IMR-90 (cell line): ENCODE results near the gene ZNF292. TPM values are rescaled to one million over a fixed set of nuclear protein-coding genes. Genes with fewer than 3 reads are reported as not detected.

Source experiments
- ATAC-seq: fragments of 200-7000 bp; cut with Tn5 transposase; 2 replicates; pipeline ENCODE4 v1.9.1; 2020; ENCODE audit warnings: low read depth, mild to moderate bottlenecking, moderate library complexity
- BruUV-seq: library from RNA; stranded (reverse); fragments of 400-500 nt; replicated peaks from 2 replicates; lab custom pipeline; 2021; lab: Mats Ljungman, UMichigan
- CTCF ChIA-PET: fragments of 300-600 bp; formaldehyde crosslinking; extraction: SDS; loops from one replicate; lab custom pipeline; 2021; ENCODE audit warnings: antibody characterized with exemption; lab: Yijun Ruan, JAX
- POLR2A ChIA-PET: fragments of 300-600 bp; sonication (Branson Sonifier 250); formaldehyde crosslinking; loops from one replicate; lab custom pipeline; 2022; ENCODE audit warnings: antibody characterized with exemption; ENCODE audit not compliant: unreplicated experiment; lab: Charles Lee
- DNase-seq: peaks from one replicate; pipeline ENCODE4 v3.0.0; 2013
- H2AFZ ChIP-seq: replicated peaks from 2 replicates; pipeline ENCODE3; 2013; ENCODE audit warnings: low read length, mild to moderate bottlenecking; ENCODE audit not compliant: poor library complexity
- H2AK5ac ChIP-seq: 2 replicates; pipeline ENCODE4 v1.6.1; 2013; ENCODE audit warnings: low read depth, low read length, inconsistent platforms
- H2AK9ac ChIP-seq: replicated peaks from 2 replicates; pipeline ENCODE3; 2013; ENCODE audit warnings: mild to moderate bottlenecking, low read depth, low read length, moderate library complexity; ENCODE audit not compliant: poor library complexity
- H2BK120ac ChIP-seq: 2 replicates; pipeline ENCODE4 v1.6.1; 2013; ENCODE audit warnings: low read depth, low read length, inconsistent platforms
- H2BK15ac ChIP-seq: 3 replicates; pipeline ENCODE4 v1.6.1; 2013; ENCODE audit warnings: low read depth, low read length, inconsistent platforms
- H2BK20ac ChIP-seq: 2 replicates; pipeline ENCODE4 v1.6.1; 2013; ENCODE audit warnings: low read depth, mild to moderate bottlenecking, inconsistent platforms, low read length, moderate library complexity
- H2BK5ac ChIP-seq: 2 replicates; pipeline ENCODE4 v1.6.1; 2013; ENCODE audit warnings: mild to moderate bottlenecking, low read depth, low read length, inconsistent platforms; ENCODE audit not compliant: poor library complexity, severe bottlenecking
- H3K14ac ChIP-seq: replicated peaks from 2 replicates; pipeline ENCODE4 v1.6.1; 2013; ENCODE audit warnings: low read depth, low read length, inconsistent platforms
- H3K18ac ChIP-seq: 2 replicates; pipeline ENCODE4 v1.6.1; 2013; ENCODE audit warnings: low read depth, low read length, control low read depth
- H3K23ac ChIP-seq: 2 replicates; pipeline ENCODE4 v1.6.1; 2013; ENCODE audit warnings: low read depth, low read length, inconsistent platforms
- H3K27ac ChIP-seq: 2 replicates; pipeline ENCODE4 v1.5.1; 2013; ENCODE audit warnings: mild to moderate bottlenecking, control low read depth, low read length; ENCODE audit not compliant: insufficient read depth
- H3K27me3 ChIP-seq: 2 replicates; pipeline ENCODE4 v1.6.1; 2013; ENCODE audit warnings: low read length; ENCODE audit not compliant: control insufficient read depth, insufficient read depth
- H3K36me3 ChIP-seq: 2 replicates; pipeline ENCODE4 v1.6.1; 2013; ENCODE audit warnings: low read length, mixed read lengths; ENCODE audit not compliant: control insufficient read depth, insufficient read depth
- H3K4ac ChIP-seq: 2 replicates; pipeline ENCODE4 v1.6.1; 2013; ENCODE audit warnings: low read depth, low read length, inconsistent platforms
- H3K4me1 ChIP-seq: 2 replicates; pipeline ENCODE4 v1.6.1; 2013; ENCODE audit warnings: low read length, mixed read lengths; ENCODE audit not compliant: control insufficient read depth, insufficient read depth
- H3K4me2 ChIP-seq: 2 replicates; pipeline ENCODE4 v1.6.1; 2013; ENCODE audit warnings: low read depth, mild to moderate bottlenecking, control low read depth, low read length, moderate library complexity
- H3K4me3 ChIP-seq: 2 replicates; pipeline ENCODE4 v1.5.1; 2013; ENCODE audit warnings: low read depth, mild to moderate bottlenecking, control low read depth, low read length, moderate library complexity; ENCODE audit not compliant: insufficient read depth
- H3K56ac ChIP-seq: 2 replicates; pipeline ENCODE4 v1.6.1; 2013; ENCODE audit warnings: low read length, inconsistent platforms; ENCODE audit not compliant: insufficient read depth; ENCODE audit errors: extremely low read depth
- H3K79me1 ChIP-seq, 2 experiments: 2 replicates each; pipeline ENCODE4 v1.6.1; 2013; ENCODE audit warnings: low read length in 2 of 2, inconsistent platforms in 1 of 2, low read depth in 1 of 2
- H3K9ac ChIP-seq: 2 replicates; pipeline ENCODE4 v1.6.1; 2013; ENCODE audit warnings: low read depth, low read length, control low read depth
- H3K9me1 ChIP-seq: 2 replicates; pipeline ENCODE4 v1.6.1; 2013; ENCODE audit warnings: low read length, inconsistent platforms; ENCODE audit not compliant: insufficient read depth
- H3K9me3 ChIP-seq: 2 replicates; pipeline ENCODE4 v1.6.1; 2013; ENCODE audit warnings: low read length; ENCODE audit not compliant: control insufficient read depth, insufficient read depth
- H4K20me1 ChIP-seq: 2 replicates; pipeline ENCODE4 v1.6.1; 2013; ENCODE audit warnings: low read length, inconsistent platforms; ENCODE audit not compliant: insufficient read depth
- H4K5ac ChIP-seq: 2 replicates; pipeline ENCODE4 v1.6.1; 2013; ENCODE audit warnings: mild to moderate bottlenecking, low read depth, low read length, control low read depth
- H4K8ac ChIP-seq, 2 experiments: 2 replicates each; pipeline ENCODE4 v1.6.1; 2013; ENCODE audit warnings: low read depth in 2 of 2, low read length in 2 of 2, control low read depth in 1 of 2, inconsistent platforms in 1 of 2
- H4K91ac ChIP-seq: 2 replicates; pipeline ENCODE4 v1.6.1; 2013; ENCODE audit warnings: low read depth, low read length, inconsistent platforms; ENCODE audit not compliant: insufficient read depth
- CHD1 ChIP-seq: IDR thresholded peaks from 2 replicates; pipeline ENCODE4 v1.6.1; 2012; ENCODE audit warnings: low read depth, low read length, improper control_type of control experiment
- CTCF ChIP-seq: conservative IDR thresholded peaks from 2 replicates; pipeline ENCODE4 v1.5.1; 2012; ENCODE audit warnings: mild to moderate bottlenecking, low read depth, low read length, improper control_type of control experiment
- ELK1 ChIP-seq: fragments of 150-350 bp; IDR thresholded peaks from 2 replicates; pipeline ENCODE4 v1.6.1; 2016; ENCODE audit warnings: low read depth, mild to moderate bottlenecking, low read length, moderate library complexity, borderline replicate concordance
- FOS ChIP-seq: fragments of 150-350 bp; IDR thresholded peaks from 2 replicates; pipeline ENCODE4 v1.6.1; 2016; ENCODE audit warnings: low read depth, low read length
- MXI1 ChIP-seq: IDR thresholded peaks from 2 replicates; pipeline ENCODE4 v1.6.1; 2012; ENCODE audit warnings: low read depth, mild to moderate bottlenecking, low read length, moderate library complexity, borderline replicate concordance
- NFE2L2 ChIP-seq: fragments of 150-350 bp; IDR thresholded peaks from 2 replicates; pipeline ENCODE4 v1.6.1; 2016; ENCODE audit warnings: low read depth, mild to moderate bottlenecking, low read length
- RAD21 ChIP-seq: IDR thresholded peaks from 2 replicates; pipeline ENCODE4 v1.6.1; 2012; ENCODE audit warnings: low read length, improper control_type of control experiment
- RFX5 ChIP-seq: IDR thresholded peaks from 2 replicates; pipeline ENCODE4 v1.8.0; 2012; ENCODE audit warnings: low read depth, mild to moderate bottlenecking, low read length, moderate library complexity
- SMC3 ChIP-seq: fragments of 150-350 bp; IDR thresholded peaks from 2 replicates; pipeline ENCODE4 v1.6.1; 2016; ENCODE audit warnings: low read depth, mild to moderate bottlenecking, antibody characterized with exemption, low read length, moderate library complexity
- USF2 ChIP-seq: fragments of 150-350 bp; IDR thresholded peaks from 2 replicates; pipeline ENCODE4 v1.6.1; 2017; ENCODE audit warnings: mild to moderate bottlenecking, antibody characterized with exemption, low read length, low read depth
- dilution Hi-C: fragments of 300-500 bp; cut with HindIII; formaldehyde crosslinking; loops from one replicate; pipeline ENCODE4 v1.14.3; 2018; ENCODE audit warnings: low sequenced_read_pairs; ENCODE audit not compliant: unreplicated experiment
- in situ Hi-C: fragments of 300-500 bp; cut with MboI; formaldehyde crosslinking; loops from 3 replicates; pipeline ENCODE4 v1.14.3; 2019; ENCODE audit warnings: low sequenced_read_pairs, inconsistent platforms, mixed read lengths
- intact Hi-C: fragments of 100-400 bp; cut with micrococcal nuclease; formaldehyde crosslinking; loops from 2 replicates; pipeline ENCODE4 v1.10.0; 2022
- polyA plus RNA-seq, 3 experiments: library from polyadenylated mRNA; depleted of rRNA; stranded (reverse); fragments of >200 nt; gene quantifications; 2 replicates each; pipeline ENCODE4 v1.2.3, GENCODE V29; 2012; ENCODE audit warnings: low replicate concordance in 1 of 3
- total RNA-seq: library from RNA; depleted of rRNA; stranded (reverse); fragments of >200 nt; gene quantifications from 2 replicates; pipeline ENCODE4 v1.2.3, GENCODE V29; 2012

Gene ZNF292
- total and polyA plus RNA-seq, 2 of the 4 experiments (the other 2 are of a cell fraction), result 5.5 to 28.3 TPM

- Histone ChIP-seq H4K20me1 (peaks cover 5% of the 10 kb centered on the region; the same call in 1 of the 2 replicates), H3K4me1 (no peaks in the 10 kb centered on the region), H4K5ac (no peak overlapping the region), H2BK120ac (no peak overlapping the region), H3K27me3 (no peaks in the 10 kb centered on the region), H2AK9ac (no peak overlapping the region), H3K18ac (no peak overlapping the region), H3K36me3 (peaks cover 29% of the 10 kb centered on the region), H3K4me3 (no peak overlapping the region), H2AFZ (no peak overlapping the region), H3K23ac (no peak overlapping the region), H3K14ac (no peak overlapping the region), H2BK5ac (no peak overlapping the region), H3K56ac (no peak overlapping the region), H3K4ac (no peak overlapping the region), H4K91ac (no peak overlapping the region), H3K27ac (no peak overlapping the region), H3K9me3 (no peaks in the 10 kb centered on the region), H4K8ac (no peak overlapping the region), H2AK5ac (no peak overlapping the region), H3K9ac (no peak overlapping the region), H2BK20ac (no peak overlapping the region), H2BK15ac (no peak overlapping the region), H3K4me2 (no peak overlapping the region), H3K9me1 (no peaks in the 10 kb centered on the region; the same call in 1 of the 2 replicates), H3K79me1 (peaks cover 17 to 18% of the 10 kb centered on the region in 2 experiments)
- BruUV-seq, result no TSS peak
- intact Hi-C loops (loop anchor here (5.0 kb wide), 1 partner anchor 1503 kb away; no protein-coding TSS in a partner anchor), in situ Hi-C loops (no loop called here), dilution Hi-C loops (no loop called here)
- ChIA-PET CTCF (interaction anchor here (0.6 kb wide), 1 partner anchor 165 kb away, joined by 3 read pairs; no protein-coding TSS in a partner anchor), POLR2A (no interaction called here)
- TF ChIP-seq CTCF (no peak), RFX5 (no peak), CHD1 (no peak), NFE2L2 (no peak), ELK1 (no peak), SMC3 (no peak), MXI1 (no peak), FOS (no peak), RAD21 (no peak), USF2 (no peak)
- ATAC-seq (peak; percentile 42), DNase-seq (peak; percentile 19)
Measured at GRCh38 chr6:87244380-87244779, 89.0 kb downstream of the ZNF292 start.
